ENCODE results near the gene TSPAN17.

TSPAN17 gene

DNA sequence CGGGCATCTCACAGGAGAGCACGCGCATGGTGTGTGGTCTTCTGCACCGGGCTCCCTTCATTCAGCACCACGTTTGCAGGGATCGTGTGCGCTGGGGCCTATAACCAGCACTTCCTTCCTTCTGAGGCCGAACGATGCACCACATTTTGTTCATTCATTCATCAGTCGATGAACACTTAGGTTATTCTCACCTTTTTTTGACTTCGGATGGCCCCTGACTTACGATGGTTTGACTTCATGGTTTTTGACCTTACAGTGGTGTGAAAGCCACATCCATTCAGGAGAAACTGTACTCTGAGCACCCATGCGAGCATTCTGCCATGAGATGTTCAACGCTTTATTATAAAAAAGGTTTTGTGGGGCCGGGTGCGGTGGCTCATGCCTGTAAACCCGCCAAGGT lies 27.5 kb downstream of the TSPAN17 start:
- ATAC-seq: no peak
- no peak for TF ChIP-seq GLIS3 (CRISPR knock-in tag; IDR thresholded peaks at IDR 0.05)
- TF ChIP-seq SNAI2 (CRISPR knock-in tag; IDR thresholded peaks at IDR 0.05): no peak
- TF ChIP-seq, protein P1, sequence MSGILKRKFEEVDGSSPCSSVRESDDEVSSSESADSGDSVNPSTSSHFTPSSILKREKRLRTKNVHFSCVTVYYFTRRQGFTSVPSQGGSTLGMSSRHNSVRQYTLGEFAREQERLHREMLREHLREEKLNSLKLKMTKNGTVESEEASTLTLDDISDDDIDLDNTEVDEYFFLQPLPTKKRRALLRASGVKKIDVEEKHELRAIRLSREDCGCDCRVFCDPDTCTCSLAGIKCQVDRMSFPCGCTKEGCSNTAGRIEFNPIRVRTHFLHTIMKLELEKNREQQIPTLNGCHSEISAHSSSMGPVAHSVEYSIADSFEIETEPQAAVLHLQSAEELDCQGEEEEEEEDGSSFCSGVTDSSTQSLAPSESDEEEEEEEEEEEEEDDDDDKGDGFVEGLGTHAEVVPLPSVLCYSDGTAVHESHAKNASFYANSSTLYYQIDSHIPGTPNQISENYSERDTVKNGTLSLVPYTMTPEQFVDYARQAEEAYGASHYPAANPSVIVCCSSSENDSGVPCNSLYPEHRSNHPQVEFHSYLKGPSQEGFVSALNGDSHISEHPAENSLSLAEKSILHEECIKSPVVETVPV (CRISPR knock-in tag; IDR thresholded peaks at IDR 0.05): no peak
- TF ChIP-seq ESRRG (CRISPR knock-in tag; IDR thresholded peaks at IDR 0.05): no peak
- TF ChIP-seq, protein P2, sequence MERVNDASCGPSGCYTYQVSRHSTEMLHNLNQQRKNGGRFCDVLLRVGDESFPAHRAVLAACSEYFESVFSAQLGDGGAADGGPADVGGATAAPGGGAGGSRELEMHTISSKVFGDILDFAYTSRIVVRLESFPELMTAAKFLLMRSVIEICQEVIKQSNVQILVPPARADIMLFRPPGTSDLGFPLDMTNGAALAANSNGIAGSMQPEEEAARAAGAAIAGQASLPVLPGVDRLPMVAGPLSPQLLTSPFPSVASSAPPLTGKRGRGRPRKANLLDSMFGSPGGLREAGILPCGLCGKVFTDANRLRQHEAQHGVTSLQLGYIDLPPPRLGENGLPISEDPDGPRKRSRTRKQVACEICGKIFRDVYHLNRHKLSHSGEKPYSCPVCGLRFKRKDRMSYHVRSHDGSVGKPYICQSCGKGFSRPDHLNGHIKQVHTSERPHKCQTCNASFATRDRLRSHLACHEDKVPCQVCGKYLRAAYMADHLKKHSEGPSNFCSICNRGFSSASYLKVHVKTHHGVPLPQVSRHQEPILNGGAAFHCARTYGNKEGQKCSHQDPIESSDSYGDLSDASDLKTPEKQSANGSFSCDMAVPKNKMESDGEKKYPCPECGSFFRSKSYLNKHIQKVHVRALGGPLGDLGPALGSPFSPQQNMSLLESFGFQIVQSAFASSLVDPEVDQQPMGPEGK (CRISPR knock-in tag; IDR thresholded peaks at IDR 0.05; ENCODE audit: borderline replicate concordance): no peak
- no peak for TF ChIP-seq ZNF8 (CRISPR knock-in tag; IDR thresholded peaks at IDR 0.05)
- no peak for TF ChIP-seq CSDC2 (CRISPR knock-in tag; IDR thresholded peaks at IDR 0.05)
- TF ChIP-seq, protein P3, sequence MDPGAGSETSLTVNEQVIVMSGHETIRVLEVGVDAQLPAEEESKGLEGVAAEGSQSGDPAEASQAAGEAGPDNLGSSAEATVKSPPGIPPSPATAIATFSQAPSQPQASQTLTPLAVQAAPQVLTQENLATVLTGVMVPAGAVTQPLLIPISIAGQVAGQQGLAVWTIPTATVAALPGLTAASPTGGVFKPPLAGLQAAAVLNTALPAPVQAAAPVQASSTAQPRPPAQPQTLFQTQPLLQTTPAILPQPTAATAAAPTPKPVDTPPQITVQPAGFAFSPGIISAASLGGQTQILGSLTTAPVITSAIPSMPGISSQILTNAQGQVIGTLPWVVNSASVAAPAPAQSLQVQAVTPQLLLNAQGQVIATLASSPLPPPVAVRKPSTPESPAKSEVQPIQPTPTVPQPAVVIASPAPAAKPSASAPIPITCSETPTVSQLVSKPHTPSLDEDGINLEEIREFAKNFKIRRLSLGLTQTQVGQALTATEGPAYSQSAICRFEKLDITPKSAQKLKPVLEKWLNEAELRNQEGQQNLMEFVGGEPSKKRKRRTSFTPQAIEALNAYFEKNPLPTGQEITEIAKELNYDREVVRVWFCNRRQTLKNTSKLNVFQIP (CRISPR knock-in tag; IDR thresholded peaks at IDR 0.05; ENCODE audit: borderline replicate concordance, low read depth): no peak
- no peak for TF ChIP-seq ARNTL (CRISPR knock-in tag; IDR thresholded peaks at IDR 0.05; ENCODE audit: borderline replicate concordance, low read depth)
- TF ChIP-seq ZNF70 (CRISPR knock-in tag; IDR thresholded peaks at IDR 0.05): no peak
- TF ChIP-seq OSR1 (CRISPR knock-in tag; IDR thresholded peaks at IDR 0.05): no peak
- TF ChIP-seq, protein P4, sequence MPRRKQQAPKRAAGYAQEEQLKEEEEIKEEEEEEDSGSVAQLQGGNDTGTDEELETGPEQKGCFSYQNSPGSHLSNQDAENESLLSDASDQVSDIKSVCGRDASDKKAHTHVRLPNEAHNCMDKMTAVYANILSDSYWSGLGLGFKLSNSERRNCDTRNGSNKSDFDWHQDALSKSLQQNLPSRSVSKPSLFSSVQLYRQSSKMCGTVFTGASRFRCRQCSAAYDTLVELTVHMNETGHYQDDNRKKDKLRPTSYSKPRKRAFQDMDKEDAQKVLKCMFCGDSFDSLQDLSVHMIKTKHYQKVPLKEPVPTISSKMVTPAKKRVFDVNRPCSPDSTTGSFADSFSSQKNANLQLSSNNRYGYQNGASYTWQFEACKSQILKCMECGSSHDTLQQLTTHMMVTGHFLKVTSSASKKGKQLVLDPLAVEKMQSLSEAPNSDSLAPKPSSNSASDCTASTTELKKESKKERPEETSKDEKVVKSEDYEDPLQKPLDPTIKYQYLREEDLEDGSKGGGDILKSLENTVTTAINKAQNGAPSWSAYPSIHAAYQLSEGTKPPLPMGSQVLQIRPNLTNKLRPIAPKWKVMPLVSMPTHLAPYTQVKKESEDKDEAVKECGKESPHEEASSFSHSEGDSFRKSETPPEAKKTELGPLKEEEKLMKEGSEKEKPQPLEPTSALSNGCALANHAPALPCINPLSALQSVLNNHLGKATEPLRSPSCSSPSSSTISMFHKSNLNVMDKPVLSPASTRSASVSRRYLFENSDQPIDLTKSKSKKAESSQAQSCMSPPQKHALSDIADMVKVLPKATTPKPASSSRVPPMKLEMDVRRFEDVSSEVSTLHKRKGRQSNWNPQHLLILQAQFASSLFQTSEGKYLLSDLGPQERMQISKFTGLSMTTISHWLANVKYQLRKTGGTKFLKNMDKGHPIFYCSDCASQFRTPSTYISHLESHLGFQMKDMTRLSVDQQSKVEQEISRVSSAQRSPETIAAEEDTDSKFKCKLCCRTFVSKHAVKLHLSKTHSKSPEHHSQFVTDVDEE (CRISPR knock-in tag; IDR thresholded peaks at IDR 0.05): no peak
- no peak for TF ChIP-seq ISL1 (CRISPR knock-in tag; IDR thresholded peaks at IDR 0.05)
- TF ChIP-seq ZC3H10 (CRISPR knock-in tag; IDR thresholded peaks at IDR 0.05): no peak
- no peak for TF ChIP-seq TOX (CRISPR knock-in tag; IDR thresholded peaks at IDR 0.05; ENCODE audit: borderline replicate concordance)
- no peak for TF ChIP-seq ZFP3 (CRISPR knock-in tag; IDR thresholded peaks at IDR 0.05)
- no peak for TF ChIP-seq ZNF565 (CRISPR knock-in tag; conservative IDR thresholded peaks at IDR 0.05; ENCODE audit: low read depth)
- no peak for TF ChIP-seq TCF4 (CRISPR knock-in tag; IDR thresholded peaks at IDR 0.05; ENCODE audit: borderline replicate concordance)
- TF ChIP-seq, protein P5, sequence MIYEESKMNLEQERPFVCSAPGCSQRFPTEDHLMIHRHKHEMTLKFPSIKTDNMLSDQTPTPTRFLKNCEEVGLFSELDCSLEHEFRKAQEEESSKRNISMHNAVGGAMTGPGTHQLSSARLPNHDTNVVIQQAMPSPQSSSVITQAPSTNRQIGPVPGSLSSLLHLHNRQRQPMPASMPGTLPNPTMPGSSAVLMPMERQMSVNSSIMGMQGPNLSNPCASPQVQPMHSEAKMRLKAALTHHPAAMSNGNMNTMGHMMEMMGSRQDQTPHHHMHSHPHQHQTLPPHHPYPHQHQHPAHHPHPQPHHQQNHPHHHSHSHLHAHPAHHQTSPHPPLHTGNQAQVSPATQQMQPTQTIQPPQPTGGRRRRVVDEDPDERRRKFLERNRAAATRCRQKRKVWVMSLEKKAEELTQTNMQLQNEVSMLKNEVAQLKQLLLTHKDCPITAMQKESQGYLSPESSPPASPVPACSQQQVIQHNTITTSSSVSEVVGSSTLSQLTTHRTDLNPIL (CRISPR knock-in tag; IDR thresholded peaks at IDR 0.05; ENCODE audit: low read depth): no peak
- no peak for TF ChIP-seq BACH2 (CRISPR knock-in tag; IDR thresholded peaks at IDR 0.05; ENCODE audit: borderline replicate concordance)

DNA sequence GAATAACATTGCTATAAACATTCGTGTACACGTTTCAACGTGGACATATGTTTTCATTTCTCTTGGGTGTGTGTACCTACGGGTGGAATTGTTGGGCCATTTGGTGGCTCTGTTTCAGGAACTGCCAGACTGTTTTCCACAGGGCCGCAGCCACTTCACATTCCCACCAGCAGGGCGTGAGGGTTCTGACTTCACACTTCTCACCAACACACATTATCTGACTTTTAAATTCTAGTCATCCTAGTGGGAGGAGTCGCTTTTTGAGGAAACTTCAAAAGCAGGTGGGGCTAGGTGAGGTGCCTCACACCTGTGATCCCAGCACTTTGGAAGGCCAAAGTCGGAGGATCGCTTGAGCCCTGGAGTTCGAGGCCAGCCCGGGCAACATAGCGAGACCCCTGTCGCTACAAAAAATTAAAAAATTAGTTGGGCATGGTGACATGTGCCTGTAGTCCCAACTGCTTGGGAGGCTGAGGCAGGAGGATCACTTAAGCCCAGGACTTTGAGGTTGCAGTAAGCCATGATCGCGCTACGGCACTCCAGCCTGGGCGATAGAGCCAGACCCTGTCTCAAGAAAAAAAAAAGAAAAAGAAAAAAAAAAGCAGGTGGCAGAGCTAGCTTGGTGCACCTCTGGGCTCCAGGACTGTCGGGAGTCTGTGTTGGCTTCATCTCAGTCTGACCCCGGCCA lies 28.5 kb downstream of the TSPAN17 start:
- ATAC-seq: peak; percentile 62
- TF ChIP-seq ZNF8 (CRISPR knock-in tag; IDR thresholded peaks at IDR 0.05): no peak
- no peak for TF ChIP-seq CSDC2 (CRISPR knock-in tag; IDR thresholded peaks at IDR 0.05)
- no peak for TF ChIP-seq GLIS3 (CRISPR knock-in tag; IDR thresholded peaks at IDR 0.05)
- TF ChIP-seq TOX (CRISPR knock-in tag; IDR thresholded peaks at IDR 0.05; ENCODE audit: borderline replicate concordance): no peak
- no peak for TF ChIP-seq ZNF70 (CRISPR knock-in tag; IDR thresholded peaks at IDR 0.05)
- TF ChIP-seq ARNTL (CRISPR knock-in tag; IDR thresholded peaks at IDR 0.05; ENCODE audit: borderline replicate concordance, low read depth): no peak
- no peak for TF ChIP-seq ISL1 (CRISPR knock-in tag; IDR thresholded peaks at IDR 0.05)
- no peak for TF ChIP-seq PPARA (CRISPR knock-in tag; IDR thresholded peaks at IDR 0.05; ENCODE audit: borderline replicate concordance)
- TF ChIP-seq, protein P1 (CRISPR knock-in tag; IDR thresholded peaks at IDR 0.05): no peak

Data from SK-N-SH treated with all-trans-retinoic acid at 6 μM for 48 hours (cell line).